ENCODE measurements around the gene RGL2. TPM values are rescaled to one million over a fixed set of nuclear protein-coding genes. Genes with fewer than 3 reads are reported as not detected.

Gene RGL2
- total RNA-seq, 2 experiments from 2014 or later, result 52.6 to 52.8 TPM

Small RNA genes within 50 kb of the gene (microRNA-seq; reads per million reads assigned to microRNA genes)
- not detected for gene MIR6834 (ENCODE audit: borderline microRNAs expressed, borderline replicate concordance)
- gene MIR6873 (ENCODE audit: borderline microRNAs expressed, borderline replicate concordance), result not detected

Other genes starting within 250 kb of the RGL2 start
- 10 to 100 TPM; 26.2 to 29.6 TPM for gene HLA-DPA1, start 225.3 kb downstream of the RGL2 start, total RNA-seq
- gene HLA-DPB1, start 223.0 kb downstream of the RGL2 start, total RNA-seq, result 10 to 100 TPM; 24.7 to 26.2 TPM
- gene COL11A2, start 106.5 kb downstream of the RGL2 start, total RNA-seq, result 1 to 10 TPM; 1.3 to 1.4 TPM
- gene RXRB, start 98.3 kb downstream of the RGL2 start, total RNA-seq, result 10 to 100 TPM; 45.0 to 46.2 TPM
- gene SLC39A7, start 98.1 kb downstream of the RGL2 start, total RNA-seq, result 10 to 100 TPM; 34.8 to 48.5 TPM
- 10 to 100 TPM; 11.0 to 13.6 TPM for gene HSD17B8, start 94.3 kb downstream of the RGL2 start, total RNA-seq
- 10 to 100 TPM; 38.1 to 44.0 TPM for gene RING1, start 90.4 kb downstream of the RGL2 start, total RNA-seq
- 10 to 100 TPM; 79.1 to 84.0 TPM for gene VPS52, start 27.1 kb downstream of the RGL2 start, total RNA-seq
- gene RPS18, start 26.9 kb downstream of the RGL2 start, total RNA-seq, result 1,000 to 10,000 TPM; 2,438 to 3,135 TPM
- 10 to 100 TPM; 18.3 to 21.5 TPM for gene B3GALT4, start 21.8 kb downstream of the RGL2 start, total RNA-seq
- gene WDR46, start 9.7 kb downstream of the RGL2 start, total RNA-seq, result 10 to 100 TPM; 53.4 to 54.8 TPM
- 10 to 100 TPM; 57.0 to 67.2 TPM for gene PFDN6, start 9.3 kb downstream of the RGL2 start, total RNA-seq
- 100 to 1,000 TPM; 246 to 263 TPM for gene TAPBP, start 15.1 kb upstream of the RGL2 start, total RNA-seq
- 10 to 100 TPM; 15.8 to 16.9 TPM for gene ZBTB22, start 18.8 kb upstream of the RGL2 start, total RNA-seq
- gene DAXX, start 24.0 kb upstream of the RGL2 start, total RNA-seq, result 100 to 1,000 TPM in 1 of 2 experiments, 10 to 100 TPM in 1; 98.9 to 113 TPM
- gene KIFC1, start 92.9 kb upstream of the RGL2 start, total RNA-seq, result 100 to 1,000 TPM; 157 to 167 TPM
- 10 to 100 TPM; 34.2 to 37.7 TPM for gene PHF1, start 112.1 kb upstream of the RGL2 start, total RNA-seq
- gene CUTA, start 119.2 kb upstream of the RGL2 start, total RNA-seq, result 100 to 1,000 TPM; 191 to 207 TPM
- gene SYNGAP1, start 121.1 kb upstream of the RGL2 start, total RNA-seq, result 10 to 100 TPM; 42.9 to 44.9 TPM
- 1 to 10 TPM; 9.0 to 9.9 TPM for gene ZBTB9, start 155.6 kb upstream of the RGL2 start, total RNA-seq